Hepatic stellate cell (primary cell): ENCODE measurements around the gene EEF1A2.

Source experiments
- DNase-seq: peaks from one replicate; pipeline ENCODE4 v3.0.0; 2011; ENCODE audit warnings: low spot score

Gene EEF1A2

DNA sequence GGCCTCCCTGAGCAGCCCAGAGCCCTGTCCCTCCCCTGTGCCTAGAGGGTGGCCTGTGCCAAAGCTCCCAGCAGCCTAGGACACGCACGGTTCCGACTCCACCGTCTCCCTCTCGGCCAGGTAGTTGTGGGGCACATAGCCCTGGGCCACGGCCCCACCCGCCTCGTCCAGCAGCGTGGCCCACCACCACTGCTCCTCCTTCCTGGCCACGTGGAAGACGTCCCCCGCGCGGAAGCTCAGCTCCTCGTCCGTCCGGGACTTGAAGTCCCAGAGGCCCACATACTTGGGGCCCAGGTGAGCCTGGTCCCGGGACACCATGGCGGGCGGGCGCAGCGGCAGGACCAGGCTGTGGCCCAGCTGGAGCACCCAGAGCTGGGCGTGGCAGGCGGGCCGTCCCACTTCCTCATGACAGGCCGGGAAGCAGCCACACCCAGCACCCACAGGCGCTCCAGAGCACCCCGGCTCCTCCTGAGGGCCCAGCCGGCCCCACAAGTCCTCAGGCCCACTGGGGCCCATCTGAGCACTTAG is 38.2 kb upstream of the EEF1A2 start, which contains the start of gene PTK6:
Gene PTK6 (minus strand): TSS at position 380 of the 528 bp plus-strand sequence. CDS start 62 bp downstream, at position 318.
- DNase-seq: no peak

DNA sequence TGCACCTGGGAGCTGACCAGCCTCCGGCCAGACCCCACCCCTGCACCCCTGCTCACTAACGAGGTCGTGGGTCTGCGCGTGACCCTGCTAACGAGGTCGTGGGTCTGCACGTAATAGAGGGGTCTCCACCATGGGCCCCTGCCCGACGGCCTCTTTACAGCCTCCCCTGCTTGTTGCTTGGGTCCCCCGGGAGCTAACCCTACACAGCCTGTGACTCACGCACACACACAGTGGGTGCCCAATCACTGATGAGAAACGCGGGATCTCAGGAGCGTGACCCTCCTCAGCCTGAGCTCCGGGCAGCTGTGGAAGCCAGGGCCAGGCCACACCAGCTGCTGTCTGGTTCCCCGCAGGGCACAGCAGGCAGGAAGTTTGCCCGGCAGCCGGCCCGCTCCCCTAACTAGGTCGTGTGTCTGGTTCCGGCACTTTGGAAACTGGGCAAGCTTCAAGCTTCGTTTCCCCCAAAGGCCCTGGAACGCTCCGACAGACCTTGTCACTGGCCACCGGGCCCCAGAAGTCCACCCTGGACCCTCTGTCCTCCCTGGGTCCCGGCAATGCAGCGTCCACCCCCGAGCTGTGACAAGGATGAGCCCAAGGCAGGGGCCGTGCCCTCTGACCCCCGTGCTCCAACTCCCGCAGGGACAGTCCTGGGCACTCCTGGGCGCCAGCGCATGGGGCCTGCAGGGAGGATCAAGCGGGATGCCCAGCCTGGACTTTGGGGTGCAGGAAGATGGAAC is 37.5 kb upstream of the EEF1A2 start:
- DNase-seq: peak; percentile 98

DNA sequence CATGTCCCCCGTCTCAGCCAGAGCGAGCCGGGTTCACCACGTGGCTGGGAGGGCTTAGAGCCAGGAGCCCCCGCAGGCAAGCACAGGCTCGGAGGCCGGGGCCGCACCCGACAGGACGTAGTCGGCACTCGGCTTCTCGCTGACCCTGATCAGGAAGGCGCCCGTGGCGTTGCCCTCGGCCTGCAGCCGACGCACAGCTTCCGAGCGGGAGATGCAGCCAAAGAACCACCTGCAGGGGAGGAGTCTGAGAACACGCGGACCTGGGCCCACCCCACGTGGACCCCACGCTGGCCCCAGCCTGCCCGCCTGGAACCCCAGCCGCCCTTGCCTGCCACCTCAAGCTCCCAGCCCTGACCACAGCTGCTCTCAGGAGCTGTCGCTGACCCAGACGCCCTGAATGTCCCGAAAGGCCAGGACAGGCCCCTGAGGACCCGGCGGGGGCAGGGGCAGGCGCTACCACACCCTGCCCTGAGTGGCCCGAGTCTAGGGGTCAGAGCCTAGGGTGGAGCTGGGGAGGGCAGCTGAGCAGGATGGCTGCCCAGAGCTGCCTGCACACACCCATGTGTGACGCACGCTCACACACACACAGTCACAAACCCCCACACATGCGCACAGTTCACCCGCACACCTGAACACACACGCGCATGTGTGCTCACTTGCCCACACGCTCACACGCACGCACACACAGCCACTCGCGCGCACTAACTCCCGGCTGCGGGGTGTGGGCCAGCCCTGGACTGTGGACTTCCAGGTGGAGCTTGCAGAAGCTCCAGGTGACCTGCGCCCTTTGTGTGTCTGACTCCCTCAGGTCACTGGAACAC is 36.2 kb upstream of the EEF1A2 start:
- DNase-seq: no peak

DNA sequence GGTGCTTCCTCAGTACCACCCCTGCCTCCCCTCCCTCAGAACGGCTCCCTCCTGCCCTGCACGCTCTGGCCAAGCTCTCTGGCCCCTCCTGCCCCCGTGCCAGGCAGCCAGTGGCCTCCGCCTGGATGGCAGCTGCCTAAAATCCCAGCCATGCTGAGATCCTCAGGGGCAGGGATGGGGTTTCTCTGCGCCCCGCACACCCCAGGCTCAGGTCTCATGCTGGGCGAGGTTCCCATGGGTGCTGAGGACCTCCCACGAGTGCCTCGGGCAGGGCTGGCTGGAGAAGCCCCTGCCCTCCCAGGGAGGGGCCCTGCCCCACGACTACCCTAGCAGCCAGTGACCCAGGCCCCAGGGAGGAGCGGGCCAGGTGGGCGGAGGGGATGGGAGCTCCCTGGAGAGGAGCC is 35.5 kb upstream of the EEF1A2 start:
- DNase-seq: no peak

DNA sequence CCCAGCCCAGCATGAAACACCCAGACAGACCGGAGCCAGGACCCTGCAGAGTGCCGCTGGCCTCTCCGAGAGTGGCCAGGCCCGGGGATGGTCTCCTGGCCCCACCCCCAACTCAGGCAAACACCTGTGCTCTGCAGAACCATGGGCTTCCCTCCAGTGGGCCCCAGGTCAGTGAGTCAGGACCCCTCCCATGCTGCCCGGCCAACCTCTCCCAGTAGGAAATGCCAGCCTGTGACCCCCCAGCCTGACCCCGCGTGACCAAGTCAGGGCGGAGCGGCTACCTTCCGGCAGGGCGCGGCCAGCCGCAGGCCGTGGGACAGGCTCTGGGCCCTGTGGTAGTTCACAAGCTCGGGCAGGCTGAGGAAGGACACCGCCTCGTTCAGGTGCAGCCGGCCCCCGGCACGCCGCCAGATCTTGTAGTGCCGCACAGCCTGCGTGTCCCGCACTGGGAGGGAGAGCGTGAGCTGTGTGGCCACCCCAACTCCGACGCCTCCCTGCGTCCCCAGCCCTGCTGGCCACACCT is 35.0 kb upstream of the EEF1A2 start:
- no peak for DNase-seq

DNA sequence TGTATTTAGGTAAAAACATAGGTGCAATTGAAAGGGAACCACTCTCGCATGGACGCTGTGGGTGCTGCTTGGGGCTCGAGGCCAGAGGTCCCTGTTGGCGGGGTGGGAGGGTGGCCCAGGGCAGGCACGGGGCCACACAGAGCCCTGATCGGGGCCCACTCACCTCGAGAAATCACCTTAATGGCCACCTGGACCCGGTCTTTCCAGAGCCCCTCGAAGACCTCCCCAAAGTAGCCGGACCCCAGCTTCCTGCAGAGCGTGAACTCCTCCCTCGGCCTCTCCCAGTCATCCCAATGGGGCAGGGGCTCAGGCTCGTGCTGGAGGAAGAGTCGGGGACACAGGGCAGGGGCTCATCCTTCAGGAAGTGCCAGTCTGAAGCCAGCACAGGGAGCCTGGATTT is 34.5 kb upstream of the EEF1A2 start:
- DNase-seq: no peak

DNA sequence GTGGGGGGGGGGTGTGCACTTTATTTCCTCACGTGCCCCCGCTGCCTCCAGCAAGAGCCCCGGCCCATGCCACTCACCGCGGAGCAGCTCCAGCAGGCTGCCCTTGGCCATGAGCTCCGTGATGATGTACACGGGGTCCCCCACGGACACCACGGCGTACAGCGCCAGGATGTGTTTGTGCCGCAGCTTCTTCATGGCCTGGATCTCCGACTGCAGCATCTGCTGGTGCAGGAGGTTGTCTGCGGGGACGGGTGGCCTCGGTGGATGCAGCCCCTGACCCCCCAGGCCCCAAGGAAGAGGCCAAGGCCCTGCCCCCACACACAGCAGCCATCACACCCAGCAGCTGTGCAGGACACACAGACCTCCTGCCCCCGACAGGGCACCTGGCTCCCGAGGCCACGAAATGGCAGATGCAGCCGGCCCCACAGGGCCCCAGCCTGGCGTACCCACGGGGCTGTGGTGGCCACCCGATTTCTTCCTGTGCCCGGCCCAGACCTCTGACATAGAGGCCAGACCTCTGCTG is 33.6 kb upstream of the EEF1A2 start:
- DNase-seq: no peak

DNA sequence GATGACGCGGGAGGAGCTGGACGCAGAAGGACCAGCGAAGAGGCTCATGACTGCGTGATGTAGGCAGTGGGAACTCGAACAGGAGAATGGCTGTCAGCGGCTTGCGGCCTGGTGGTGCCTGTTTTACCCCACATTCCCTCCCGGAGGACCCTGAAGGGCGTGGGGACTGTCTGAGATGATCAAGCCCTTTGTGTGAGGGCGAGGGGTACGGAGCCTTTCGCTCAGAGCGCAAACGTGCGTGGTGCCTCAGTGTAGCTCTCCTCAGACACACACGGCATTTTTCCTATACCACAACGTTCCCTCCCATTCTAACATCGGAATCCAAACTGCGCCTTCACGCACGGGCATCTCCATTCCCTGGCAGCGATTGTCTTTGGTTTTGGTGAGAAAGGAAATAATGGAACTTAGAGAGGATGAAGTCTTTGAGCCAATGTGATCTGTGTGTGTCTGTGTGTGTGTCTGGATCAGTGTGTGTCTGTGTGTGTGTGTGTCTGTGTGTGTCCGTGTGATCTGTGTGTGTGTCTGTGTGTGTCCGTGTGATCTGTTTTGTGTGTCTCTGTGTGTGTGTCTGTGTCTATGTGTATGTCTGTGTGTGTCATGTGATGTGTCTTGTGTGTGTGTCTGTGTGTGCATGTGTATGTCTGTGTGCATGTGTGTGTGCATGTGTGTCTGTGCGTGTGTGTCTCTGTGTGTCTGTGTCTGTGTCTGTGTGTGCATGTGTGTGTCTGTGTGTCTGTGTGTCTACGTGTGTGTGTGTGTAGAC is 33.0 kb upstream of the EEF1A2 start:
- no peak for DNase-seq

DNA sequence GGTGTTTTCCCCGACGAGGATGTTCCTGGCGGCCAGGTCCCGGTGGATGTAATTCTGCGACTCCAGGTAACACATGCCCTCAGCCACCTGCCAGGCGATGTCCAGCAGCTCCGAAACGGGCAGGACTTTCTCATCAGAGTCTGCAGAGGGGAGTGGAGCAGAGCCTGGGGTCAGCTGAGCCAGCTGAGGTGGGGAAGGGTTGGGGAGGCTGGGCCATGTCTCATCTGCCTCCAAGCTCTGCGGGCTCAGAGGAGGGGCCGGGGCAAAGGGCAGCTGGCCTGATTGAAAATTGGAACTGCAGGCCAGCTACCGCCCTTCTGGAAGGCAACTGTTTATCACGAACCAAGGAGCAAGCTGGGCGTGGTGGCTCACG is 31.9 kb upstream of the EEF1A2 start:
- DNase-seq: no peak

DNA sequence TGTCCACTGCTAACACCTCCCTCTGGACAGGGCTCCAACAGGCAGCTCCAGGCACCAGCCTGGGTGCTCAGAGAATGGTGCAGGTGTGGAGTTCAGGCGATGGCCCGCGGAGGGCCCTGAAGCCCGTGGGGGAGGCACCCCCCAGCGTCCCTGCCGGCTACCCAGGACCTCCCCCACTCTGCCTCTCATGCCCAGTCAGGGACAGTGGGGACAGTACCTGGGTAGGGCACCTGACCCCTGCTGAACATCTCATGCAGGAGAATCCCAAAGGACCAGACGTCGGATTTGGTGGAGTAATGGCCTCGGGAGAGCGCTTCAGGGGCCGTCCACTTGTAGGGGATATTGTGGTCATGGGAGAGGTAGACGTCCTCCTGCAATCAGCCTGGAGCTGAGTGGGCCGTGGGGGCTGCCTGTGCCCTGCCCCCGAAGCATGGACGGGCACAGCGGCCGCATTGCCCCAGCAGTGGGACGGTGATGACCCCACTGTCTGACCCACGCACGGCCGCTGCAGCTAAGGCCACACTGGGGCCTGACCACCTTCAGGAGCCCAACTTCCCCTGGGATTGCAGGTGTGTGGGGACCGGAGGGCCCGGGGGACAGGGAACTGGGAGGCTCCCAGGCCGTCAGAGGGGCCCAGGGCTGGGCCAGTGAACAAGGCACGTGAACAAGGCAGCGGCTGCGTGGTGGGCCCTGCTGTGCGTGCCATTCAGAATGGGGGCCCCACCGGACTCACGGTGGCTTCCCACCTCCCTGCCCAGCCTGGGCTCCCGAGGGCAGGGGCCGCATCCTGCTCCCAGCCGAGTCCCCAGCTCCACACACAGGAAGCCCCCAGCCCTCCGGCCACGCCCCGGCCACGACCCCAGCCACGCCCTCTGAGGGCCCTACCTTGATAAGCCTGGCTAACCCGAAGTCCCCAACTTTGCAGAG is 31.2 kb upstream of the EEF1A2 start:
- DNase-seq: no peak

DNA sequence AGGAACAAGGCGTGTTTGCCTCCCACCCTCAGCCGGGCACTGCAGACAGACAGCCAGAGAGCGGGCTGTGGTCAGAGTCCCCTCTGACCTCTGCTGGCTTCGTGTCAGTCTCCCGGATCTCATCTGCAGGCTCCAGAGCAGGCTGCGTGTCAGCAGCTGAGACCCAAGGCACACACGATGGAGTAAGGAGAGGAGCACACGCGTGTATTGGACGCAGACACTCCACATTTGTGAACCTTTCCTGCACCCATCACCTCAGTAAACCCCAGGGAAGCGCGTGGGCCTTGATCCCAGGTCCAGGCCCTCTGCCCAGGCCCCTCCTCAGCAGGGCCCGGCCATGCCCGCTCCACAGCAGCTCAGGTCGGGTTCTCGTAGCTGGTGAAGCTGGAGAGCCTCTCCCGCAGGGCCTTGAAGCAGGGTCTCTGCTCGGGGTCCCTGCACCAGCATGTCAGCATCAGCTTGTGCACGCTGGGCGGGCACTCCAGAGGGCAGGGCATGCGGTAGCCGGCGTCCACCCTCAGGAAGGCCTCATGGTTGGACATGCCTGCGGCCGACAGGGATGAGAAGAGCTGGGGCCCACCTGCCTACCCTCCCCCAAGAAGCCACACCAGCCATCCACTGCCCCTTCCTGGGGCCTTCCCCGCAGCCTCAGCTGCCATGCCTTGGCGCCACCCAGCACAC is 30.4 kb upstream of the EEF1A2 start:
- no peak for DNase-seq

DNA sequence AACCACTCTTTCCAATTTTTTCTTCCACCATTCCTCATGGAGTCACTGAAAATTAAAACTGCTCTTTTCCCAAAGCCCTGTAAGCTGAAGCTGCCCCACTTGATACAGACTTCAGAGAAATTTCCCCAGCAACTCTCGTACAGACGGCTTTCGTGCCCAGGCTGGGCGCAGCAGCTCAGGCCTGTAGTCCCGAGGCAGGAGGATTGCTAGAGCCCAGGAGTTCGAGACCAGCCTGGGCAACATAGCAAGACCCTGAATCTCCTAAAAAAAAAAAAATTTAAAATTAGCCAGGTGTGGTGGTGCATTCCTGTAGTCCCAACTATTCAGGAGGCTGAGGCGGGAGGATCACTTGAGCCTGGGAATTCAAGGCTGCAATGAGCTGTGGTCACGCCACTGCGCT is 28.3 kb upstream of the EEF1A2 start:
- no peak for DNase-seq

DNA sequence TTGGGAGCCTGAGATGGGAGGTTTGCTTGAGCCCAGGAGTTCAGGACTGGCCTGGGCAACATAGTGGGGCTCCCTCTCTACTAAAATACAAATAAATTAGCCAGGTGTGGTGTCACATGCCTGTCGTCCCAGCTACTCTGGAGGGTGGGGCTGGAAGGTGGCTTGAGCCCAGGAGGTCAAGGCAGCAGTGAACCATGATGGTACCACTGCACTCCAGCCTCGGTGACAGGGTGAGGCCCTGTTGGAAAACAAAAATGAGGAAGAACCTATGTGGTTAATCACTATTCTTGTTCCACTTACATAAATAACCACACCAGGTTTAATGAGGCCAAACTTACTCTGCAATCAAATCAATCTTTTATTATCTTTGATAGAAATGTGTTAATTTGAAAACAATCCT is 27.1 kb upstream of the EEF1A2 start:
- no peak for DNase-seq

DNA sequence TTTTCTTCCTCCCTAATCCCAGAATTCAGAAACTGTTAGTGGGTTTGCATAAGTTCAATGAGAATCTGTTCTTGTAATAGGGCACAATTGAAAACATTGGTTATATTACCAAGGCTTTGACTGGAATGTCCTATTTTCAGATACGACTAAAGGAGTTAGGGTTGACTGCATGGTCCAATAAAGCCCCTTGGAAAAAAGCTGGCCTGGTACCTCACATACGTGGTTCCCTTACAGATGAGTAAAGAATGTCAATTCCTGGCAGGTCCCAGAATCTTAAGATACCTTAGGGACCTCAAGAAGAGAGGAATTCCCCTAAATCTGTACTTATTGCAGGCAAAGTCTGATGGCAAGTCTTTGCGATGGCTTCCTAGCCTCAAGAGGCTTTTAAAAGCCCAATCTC is 26.3 kb upstream of the EEF1A2 start:
- no peak for DNase-seq

DNA sequence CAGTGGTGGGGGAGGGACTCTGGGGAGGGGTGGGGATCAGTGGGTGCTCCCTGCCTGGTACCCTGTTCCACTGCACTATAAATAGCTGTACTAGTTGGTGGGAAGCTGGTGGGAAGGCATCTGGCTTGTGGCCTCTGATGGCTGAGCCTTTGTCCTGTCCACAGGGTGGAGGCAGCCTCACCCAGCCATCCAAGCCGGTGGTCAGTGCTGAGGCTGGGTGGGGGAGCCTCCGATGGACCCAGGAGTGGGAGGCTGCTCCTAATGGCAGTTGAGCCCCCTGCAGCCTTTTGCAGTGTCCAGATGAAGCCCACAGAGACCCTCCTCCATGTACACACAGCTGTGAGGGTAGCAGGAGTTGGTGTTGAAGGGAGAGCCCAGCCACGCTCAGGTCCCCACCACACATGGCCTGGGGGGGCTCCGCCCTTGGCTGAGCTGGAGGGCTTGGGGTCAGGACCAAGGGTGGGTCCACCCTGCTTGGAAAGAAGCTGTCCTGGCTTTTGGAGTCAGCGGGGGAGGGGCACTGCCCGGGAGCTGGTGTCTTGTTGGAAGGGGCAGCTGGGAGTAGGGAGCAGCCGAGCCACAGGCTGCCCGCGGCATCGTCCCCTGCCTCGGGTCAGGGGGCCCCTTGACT is 24.2 kb upstream of the EEF1A2 start:
- DNase-seq: no peak

DNA sequence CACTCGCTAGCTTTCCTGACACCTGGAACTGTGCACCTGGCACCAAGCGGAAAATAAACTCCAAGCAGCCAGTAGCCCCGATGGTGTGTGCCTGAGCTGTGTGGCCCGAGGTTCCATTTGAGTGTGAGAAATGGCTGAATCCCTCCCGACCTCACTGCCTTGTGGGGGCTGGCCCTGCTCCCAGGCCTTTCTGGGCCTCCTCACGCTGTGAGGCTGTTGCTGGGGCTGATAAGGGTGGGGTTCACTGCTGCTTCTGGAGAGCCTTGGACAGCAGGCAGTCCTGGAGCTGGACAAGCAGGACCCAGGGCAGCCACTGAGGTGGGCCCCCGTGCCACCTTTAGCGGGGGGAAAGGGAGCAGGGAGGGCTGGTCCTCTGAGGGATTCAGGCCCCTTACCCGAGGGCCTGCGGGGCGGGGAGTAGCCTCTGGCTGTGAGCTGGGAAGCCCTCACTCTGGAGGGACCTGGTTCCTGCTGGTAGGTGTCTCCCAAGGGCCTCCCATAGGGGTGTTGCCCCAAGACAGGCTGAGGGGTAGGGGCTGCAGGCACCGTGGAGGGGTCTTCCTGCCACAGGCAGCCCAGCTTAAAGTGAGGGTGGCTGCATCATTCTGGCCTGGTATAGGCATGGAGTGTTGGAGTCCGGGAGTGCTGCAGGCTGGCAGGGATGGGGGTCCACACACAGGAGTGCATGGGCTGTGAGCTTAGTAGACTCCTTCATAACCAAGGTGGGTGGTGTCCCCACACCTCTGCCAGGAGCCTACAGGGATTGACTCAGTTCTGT is 23.4 kb upstream of the EEF1A2 start:
- DNase-seq: no peak

DNA sequence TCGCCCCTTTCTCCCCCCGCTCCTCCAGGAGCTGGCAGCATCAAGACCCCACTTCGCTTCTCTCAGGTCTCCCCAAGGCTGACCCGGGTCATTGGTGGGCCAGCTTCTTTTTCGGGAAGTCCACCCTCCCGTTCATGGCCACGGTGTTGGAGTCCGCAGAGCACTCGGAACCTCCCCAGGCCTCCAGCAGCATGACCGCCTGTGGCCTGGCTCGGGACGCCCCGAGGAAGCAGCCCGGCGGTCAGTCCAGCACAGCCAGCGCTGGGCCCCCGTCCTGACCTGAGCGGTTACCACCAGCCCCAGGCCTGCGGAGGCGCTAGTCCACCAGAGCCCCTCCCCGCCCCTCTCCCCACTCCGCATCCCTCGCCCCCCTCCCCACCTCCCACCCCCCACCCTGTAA is 22.7 kb upstream of the EEF1A2 start:
- no peak for DNase-seq

DNA sequence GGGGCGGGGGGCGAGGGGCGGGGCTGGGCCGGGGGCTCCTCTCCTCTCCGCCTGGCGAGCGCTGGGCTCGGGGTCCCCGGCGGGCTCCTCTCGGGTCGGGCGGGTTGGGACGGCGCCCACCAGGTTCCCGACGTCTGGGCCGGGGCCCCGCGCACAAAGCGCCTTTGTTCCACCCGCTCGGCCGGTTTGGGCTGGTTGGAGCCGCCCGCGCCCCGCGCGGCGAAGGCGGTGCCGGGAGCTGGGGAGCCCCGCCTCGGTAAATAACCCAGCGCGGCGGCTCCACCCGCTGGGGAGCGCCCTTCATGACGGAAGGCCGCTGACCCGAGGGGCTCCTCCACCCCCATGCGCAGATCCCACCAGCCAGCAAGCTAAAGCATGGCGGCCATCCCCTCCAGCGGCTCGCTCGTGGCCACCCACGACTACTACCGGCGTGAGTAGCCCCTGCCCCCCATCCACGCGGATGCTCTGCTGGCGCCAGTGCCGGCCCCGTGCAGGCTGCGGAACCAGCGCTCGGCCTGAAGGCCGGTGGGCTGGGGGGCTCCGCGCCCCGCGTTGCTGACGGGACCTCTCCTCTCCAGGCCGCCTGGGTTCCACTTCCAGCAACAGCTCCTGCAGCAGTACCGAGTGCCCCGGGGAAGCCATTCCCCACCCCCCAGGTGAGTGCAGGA is 22.2 kb upstream of the EEF1A2 start:
- DNase-seq: peak; percentile 82
